ENCODE data around the gene ZSWIM3.

The ZSWIM3 gene

DNA sequence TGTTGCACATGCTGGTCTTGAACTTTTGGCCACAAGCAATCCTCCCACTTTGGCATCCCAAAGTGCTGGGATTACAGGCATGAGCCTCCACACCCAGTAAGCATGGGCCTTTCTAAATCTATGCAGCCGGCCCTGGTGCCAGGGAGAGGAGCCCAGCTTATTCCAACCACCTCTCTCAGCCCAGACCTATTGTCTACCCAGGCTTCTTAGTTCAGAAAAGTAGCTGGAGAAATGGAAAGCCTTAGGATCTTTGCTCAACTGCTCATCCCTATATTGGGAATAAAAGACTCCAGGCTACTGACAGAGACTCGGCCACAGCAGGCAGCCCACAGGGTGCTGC, 69.3 kb downstream of the ZSWIM3 start:
- H3K4me3 ChIP-seq (replicated peaks in 1 of 2; ENCODE audit: low read depth in 2 of 2, low read length in 2 of 2), result no peak overlapping the region
- no peak for DNase-seq (ENCODE audit: low read depth in 2 of 2)
- TF ChIP-seq, protein P1, sequence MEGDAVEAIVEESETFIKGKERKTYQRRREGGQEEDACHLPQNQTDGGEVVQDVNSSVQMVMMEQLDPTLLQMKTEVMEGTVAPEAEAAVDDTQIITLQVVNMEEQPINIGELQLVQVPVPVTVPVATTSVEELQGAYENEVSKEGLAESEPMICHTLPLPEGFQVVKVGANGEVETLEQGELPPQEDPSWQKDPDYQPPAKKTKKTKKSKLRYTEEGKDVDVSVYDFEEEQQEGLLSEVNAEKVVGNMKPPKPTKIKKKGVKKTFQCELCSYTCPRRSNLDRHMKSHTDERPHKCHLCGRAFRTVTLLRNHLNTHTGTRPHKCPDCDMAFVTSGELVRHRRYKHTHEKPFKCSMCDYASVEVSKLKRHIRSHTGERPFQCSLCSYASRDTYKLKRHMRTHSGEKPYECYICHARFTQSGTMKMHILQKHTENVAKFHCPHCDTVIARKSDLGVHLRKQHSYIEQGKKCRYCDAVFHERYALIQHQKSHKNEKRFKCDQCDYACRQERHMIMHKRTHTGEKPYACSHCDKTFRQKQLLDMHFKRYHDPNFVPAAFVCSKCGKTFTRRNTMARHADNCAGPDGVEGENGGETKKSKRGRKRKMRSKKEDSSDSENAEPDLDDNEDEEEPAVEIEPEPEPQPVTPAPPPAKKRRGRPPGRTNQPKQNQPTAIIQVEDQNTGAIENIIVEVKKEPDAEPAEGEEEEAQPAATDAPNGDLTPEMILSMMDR (IDR thresholded peaks at IDR 0.05; ENCODE audit: low read depth, low read length), result no peak

- no peak for DNase-seq (ENCODE audit: low read depth in 2 of 2)
- no peak overlapping the region for H3K4me3 ChIP-seq (replicated peaks in 1 of 2; ENCODE audit: low read depth in 2 of 2, low read length in 2 of 2)
- TF ChIP-seq, protein P1 (IDR thresholded peaks at IDR 0.05; ENCODE audit: low read depth, low read length), result no peak
Measured at GRCh38 chr20:45927071-45927878, 69.9 kb downstream of the ZSWIM3 start.

All from cardiac fibroblast (primary cell).